NCI-H2107 treated with DMSO at 0.1 percent for 48 hours (cell line): ENCODE results near the gene FOSL1.

Source experiments
- DNase-seq: peaks from one replicate; lab custom pipeline; 2025; ENCODE audit not compliant: unreplicated experiment; lab: John Stamatoyannopoulos, UW

Gene FOSL1

DNA sequence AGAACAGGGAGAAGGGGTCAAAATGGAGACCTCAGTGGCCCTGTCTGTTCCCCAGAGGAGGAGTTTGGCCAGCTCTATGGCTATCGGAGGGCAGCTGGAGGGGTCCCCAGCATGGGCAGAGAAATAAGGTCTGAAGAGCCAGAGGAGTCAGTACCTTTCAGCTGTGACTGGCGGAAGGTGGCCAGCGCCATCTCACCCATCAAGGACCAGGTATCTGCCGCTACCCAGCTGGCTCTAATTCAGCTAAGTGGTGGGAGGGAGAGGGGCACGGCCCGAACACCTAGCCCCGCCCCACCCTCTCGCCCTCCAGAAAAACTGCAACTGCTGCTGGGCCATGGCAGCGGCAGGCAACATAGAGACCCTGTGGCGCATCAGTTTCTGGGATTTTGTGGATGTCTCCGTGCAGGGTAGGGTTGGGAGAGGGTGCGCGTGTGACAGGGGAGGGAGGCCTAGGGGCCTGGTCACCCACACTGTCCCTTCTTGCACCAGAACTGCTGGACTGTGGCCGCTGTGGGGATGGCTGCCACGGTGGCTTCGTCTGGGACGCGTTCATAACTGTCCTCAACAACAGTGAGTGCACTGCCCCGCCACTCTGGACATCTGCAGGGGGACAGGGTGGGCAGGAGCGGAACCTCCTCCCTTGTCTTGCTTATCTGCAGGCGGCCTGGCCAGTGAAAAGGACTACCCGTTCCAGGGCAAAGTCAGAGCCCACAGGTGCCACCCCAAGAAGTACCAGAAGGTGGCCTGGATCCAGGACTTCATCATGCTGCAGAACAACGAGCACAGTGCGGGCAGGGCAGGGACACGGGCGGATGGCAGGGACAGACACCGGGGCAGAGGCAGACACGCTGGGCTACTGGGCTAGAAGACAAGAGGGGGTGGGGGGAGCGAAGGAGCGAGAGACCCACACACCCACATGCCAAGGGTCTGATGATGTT lies 17.8 kb downstream of the FOSL1 start:
- DNase-seq: no peak

DNA sequence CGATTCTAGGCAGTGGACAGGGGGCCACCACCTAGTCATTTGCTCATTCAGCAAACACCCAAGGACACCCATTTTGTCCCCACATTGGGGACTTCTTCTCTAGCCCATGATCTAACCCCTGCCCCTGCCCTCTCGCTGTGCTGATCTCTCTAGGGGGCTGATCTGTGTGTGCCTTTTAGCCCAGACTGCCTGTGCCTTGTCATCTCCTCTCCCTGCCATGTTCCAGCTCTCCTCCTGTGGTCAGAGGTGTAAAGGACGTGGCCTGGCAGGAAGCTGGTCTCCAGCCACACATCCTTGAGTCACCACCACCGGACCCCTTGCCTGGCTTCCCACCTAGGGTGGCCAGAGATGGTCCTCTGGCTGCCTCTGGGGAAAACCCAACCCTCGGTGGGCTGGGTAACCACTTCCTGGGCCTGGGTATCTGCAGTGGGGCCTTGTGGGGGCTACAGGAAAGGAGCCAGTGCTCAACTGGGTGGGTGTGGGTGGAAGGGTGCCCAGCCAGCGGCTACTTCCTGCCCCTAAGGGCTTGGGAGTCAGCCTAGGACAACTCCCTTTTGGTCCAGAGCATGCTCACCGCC lies 19.3 kb downstream of the FOSL1 start:
- DNase-seq: no peak

DNA sequence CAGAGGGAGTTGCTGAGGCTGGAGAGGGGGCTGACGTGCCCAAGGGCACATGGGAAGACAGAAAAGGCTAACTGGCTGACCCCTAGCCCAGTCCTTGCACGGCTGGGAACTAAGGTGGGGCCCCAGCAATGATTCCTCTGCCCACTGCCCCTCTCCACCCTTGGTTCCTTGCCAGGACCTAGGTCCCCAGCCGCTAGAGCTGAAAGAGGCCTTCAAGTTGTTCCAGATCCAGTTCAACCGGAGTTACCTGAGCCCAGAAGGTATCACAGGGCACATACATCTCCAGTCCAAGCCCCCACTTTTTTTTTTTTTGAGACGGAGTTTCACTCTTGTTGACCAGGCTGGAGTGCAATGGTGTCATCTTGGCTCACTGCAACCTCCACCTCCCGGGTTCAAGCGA lies 20.2 kb downstream of the FOSL1 start:
- DNase-seq: no peak

DNA sequence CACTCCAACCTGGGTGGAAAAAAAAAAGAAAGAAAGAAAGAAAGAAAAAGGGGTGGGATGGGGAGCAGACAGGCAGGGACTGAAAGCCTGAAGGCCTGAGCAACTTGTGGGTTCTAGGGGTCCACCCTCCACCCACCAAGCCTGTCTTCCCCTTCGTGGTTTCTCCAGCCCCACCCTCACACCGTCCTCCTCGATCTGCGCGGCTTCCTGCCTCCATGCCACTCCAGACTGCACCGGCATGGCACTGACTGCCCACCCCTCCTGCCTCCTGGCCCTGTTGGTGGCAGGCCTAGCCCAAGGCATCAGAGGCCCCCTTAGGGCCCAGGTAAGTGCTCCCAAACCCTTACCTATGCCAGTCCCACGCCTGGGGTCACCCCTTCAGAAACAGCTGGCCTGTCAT lies 20.6 kb downstream of the FOSL1 start, which contains the start of gene CTSW:
TSS of gene CTSW (plus strand) at position 221 of the 400 bp plus-strand sequence. CDS start at position 239, 18 bp downstream.
- DNase-seq: no peak

DNA sequence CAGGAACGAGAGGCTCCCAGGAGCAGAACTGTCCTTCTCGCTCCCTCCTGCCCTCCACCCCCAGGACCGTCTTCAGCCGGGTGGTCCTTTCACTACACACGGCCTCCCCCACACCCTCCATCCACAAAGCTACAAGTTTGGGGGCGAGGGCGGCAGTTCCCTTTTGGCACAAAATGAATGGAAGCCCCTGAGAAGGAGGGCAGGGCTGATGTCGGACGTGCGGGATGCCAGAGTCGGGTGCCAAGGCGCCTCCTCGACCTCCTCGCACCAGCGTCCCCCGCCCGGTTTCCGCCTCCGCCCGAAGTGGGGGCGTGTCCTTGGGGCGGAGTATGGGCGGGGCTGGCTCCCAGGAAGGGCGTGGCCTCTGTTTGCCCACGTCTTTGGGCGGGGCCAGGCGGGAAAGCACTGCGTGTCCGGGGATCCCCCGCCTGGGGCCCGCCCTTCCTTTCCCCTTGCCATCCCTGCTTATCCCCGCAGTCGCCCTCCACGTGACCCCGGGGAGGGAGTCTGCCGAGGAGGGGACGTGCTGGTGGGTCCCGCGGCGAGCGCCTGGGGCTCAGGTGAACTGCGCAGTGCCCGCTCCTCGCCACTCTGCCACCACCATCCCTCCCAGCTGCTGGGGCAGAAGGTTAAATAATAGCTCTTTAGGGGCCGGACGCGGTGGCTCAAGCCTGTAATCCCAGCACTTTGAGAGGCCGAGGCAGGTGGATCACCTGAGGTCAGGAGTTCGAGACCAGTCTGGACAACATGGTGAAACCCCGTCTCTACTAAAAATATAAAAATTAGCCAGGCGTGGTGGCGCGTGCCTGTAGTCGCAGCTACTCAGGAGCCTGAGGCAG lies 26.7 kb downstream of the FOSL1 start:
- DNase-seq: peak; percentile 30

DNA sequence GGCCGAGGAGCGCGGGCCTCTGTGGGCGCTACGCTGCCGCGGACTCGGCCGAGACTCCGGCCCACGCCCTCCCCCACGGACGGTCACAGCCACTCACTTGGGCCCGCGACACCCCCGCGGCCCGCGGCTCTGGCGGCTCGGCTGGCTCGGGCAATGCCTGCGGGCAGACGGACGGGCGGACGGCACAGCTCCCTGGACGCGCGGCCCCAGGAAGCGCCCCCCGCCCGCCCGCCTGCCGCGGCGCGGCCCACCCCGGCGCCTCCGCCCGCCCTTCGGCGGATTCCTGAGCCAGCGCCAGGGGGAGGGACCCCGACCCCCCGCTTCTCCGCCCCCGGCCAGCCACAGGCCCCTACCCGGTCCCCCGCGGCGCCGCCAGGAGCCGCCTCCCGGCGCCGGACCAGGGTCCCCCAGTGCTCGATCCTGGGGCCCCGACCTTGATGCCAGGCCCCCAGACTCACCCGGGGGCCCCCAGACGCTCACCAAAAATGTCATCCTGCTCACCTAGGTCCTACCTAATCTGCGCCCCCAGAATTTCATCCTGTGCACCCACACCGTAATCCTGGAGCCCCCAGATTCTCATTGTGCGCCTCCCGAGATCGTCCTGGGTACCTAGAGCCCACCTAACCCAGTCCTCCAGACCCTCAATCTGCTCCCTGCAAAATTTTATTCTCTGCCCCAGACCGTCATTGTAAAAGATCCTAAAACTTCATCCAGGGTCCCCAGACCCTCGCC lies 27.4 kb downstream of the FOSL1 start, which contains the start of gene EFEMP2:
TSS of gene EFEMP2 (minus strand) at position 215 of the 732 bp plus-strand sequence. CDS start 446 bp downstream, outside the sequence.
- DNase-seq: no peak

DNA sequence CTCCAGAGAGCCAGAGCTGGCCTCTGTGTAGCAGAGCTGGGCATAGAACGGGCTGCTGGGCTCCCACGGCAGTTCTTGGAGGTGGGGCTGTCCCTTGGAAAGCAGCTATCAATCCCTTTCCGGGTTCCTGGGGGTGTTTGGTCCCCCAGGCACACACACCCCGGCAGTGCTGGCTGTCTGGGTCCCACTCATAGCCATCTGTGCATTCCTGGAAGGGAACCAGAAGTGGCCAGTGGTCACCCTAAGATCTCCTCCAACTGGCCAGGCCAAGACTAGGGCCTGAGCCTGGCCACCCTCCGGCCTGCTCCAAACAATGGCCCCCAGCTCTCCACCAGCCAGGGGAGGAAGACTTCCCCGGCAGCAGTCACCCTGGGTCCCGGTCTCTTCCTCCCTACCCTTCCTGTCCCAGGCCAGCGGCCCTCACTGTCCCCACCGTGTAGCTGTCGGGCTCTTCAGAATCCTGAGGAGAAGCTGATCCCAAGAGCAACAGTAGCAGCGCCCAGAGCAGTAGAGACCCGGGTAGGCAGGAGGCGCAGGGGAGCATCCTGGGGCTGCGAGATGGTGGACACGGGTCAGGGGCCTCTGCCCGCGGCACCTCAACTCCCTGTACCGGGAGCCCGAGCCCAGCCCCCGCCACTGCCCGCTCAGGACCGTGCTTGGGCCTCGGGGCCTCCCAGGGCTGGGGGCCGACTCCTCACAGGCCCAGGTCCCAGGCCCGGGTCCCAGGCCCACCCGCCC lies 28.2 kb downstream of the FOSL1 start:
- no peak for DNase-seq

DNA sequence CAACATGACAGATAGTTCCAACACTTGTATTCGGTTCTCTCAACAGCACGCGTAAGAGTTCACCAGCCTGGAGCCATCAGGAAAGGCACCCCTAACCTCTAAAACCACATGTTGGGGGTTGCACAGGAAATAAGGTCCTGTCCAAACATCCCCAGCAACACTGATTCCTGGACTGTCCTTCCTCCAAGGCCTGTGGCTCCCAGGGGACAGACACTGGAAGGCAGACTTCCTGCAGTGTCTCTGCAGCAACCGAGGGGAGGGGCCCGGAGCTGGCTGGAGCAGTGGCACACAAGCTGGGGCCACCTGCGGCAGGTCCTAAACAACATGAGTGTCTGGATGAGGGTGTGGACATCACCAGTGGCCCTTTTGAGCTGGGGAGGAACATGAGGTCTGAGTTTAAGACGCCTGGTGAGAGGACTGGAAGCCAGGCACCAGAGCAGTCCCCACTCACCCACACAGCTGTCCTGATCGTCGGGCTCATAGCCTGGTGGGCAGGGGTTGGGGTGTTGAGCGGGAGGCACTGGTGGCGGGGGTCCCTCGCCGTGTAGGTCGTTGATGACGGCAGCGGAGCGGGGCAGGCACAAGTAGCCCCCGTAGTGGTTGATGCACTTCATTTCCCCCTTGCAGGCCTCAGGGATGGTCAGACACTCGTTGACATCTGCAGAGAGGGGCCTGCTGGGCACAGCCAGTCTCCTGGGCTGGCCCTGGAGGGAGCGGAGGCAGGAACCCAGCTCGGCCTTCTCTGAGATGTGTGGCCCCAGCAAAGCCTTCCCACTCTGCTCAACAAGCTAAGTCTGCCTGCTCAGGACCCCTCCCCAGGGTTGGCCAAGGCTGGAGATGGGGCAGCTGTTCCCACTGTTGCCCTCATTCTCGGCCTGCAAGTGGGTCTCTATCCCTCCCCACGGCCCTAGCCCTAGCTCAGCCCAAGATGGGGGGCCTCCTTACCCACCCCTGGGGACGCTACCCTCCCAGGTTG lies 29.2 kb downstream of the FOSL1 start:
- no peak for DNase-seq

DNA sequence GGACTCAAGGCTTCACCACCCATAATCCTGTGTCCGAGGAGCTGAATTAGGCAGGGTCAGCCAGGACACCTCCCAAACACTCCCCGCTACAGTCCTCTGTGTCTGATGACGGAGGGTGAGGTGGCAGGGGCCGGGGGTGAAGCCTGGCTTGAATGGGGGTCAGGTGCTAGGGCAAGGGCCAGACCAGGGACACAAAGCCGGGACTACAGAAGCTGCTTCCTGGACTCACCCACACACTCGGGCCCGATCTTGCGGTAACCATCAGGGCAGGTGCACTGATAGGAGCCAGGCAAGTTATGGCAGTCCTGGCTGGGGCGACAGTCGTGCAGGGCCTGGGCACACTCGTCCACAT lies 29.9 kb downstream of the FOSL1 start:
- no peak for DNase-seq

DNA sequence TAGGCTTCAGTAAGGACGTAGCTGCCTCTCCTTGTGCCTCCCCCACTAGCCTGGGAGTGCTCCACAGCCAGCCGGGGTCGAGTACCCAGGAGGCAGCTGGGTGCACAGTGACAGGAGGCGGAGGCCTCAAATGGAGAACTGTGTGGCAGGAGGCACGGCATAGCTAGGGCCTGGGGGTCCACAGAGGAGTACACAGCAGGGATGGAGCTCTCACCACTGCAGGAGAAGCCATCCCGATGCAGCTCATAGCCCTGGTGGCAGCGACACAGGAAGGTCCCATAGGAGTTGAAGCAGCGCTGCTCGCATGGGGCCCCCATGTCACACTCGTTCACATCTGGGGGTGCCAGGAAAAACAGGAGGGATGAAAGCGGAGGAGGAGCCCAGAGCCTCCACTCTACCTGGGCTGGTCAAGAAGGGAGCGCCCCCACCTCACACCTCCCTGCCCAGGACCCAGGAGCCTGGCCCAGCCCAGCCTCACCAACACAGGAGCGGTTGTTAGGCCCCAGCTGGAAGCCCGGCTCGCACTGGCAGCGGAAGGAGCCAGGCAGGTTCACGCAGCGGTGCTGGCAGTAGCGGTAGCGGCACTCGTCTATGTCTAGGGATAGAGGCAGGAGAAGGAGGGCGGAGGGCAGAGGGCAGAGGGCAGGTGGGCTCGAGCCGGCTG lies 30.4 kb downstream of the FOSL1 start:
- no peak for DNase-seq

DNA sequence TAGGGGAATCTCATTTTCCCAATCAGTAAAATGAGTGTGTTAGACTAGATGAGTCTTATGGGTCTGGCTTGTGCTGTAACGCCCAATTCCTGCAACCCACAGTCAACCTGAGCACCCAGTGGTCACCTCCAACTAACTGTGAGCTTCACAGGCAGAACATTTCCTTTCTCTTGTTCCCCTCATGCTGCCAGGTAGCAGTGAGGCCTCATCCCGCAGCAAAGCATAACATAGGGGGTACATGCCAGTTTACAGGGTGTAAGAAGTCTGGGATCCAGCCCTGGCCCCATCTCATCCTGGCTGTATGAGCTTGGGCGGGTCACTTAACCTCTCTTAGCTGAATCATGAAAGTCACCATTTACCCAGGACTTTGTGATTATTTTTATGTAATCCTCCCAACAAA lies 31.3 kb downstream of the FOSL1 start:
- DNase-seq: no peak

DNA sequence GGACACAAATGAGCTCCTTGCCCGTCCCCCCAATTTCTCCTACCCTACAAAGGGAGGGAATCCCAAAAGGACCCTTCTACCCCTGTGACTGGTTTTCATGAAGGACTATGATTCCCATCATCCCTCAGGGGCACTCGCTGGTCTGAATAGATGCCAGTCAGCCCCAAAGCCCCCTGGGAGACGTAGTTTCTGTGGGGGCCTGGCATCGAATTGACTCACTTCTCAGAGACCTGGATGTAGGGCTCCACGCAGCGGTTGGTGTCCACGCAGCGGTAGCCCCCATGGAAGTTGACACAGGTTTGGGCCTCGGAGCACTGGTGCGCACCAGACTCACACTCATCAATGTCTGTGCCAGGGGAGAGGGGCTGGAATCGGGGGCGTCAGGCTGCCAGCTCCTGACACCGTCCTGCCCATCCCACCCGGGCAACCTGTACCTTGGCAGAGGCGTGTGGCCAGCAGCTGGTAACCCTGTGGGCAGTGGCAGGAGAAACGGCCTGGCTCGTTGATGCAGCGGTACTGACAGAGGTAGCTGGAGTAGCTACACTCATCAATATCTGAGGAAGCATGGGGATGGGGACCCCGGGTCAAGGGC lies 32.0 kb downstream of the FOSL1 start:
- no peak for DNase-seq

DNA sequence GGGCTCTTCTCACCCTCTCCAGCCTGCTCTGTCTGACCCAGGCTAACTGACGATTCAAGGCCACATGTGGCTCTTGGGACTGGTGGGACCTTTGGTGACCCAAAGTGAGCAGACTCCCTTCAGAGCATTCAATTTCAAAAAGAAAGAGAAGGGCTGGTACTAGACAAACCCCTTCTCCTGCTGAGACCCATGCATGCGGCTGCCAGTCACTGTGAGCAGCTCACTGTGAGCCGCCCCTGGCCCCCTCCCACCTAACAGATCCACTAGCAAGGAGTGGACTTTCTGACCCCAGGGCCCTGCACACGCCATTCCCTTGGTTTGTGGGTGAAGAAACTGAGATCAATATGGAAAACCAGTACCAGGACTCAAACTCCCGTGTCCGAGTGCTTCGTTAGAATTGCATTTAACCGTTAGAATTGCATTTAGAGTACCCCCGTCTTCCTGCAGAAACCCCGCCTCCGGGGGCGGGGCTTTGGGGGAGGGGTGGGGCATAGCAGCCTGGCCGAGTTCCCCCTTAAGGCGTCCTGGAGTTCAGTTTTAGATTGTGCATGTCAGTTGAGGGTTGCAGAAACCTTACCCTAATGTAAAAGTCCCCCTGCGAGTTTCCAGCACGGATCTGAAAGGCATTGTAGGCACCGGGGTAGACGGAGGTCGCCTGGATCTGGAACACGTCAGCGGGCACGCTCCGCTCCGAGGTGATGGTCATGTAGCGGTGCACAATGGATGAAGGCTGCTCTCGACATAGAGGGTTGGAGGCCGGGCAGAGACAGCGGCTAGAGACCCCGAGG lies 32.7 kb downstream of the FOSL1 start:
- no peak for DNase-seq

DNA sequence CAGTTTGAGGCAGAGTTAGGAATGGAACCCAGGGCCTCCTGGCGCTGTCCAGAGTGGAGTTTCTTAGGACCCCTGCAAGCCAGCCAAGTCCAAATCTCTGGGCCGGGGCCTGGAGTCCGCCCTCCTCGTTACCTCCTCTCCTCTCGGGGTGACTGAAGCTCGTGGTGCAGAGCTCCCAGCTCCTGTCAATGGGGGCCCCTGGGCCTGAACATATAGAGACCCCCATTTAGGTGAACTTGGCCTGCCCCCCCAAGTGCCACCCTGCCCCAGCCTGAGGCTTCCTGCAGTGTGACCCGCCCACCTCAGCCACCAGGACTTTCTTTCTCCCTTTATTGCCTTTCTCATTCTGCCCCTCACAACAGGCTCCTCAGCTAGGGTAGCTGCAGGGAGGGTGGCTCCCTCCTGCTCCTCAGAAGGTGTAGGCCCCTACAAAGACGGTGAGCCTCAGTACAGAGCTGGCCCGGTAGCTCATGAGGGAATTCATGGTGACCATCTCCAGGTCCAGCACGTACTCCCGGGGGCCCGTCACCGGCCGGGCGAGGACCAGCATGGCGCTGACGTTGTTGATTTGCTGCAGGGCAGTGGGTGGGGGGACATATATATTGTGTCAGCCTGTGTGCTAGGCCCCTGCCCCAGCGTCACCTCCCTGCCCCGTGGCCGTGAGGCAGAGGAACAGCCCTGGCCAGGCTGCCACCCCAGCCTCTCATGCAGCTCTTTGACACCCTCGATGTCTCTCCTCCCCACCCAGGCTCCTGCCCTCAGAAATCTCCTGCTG lies 33.5 kb downstream of the FOSL1 start:
- DNase-seq: no peak

DNA sequence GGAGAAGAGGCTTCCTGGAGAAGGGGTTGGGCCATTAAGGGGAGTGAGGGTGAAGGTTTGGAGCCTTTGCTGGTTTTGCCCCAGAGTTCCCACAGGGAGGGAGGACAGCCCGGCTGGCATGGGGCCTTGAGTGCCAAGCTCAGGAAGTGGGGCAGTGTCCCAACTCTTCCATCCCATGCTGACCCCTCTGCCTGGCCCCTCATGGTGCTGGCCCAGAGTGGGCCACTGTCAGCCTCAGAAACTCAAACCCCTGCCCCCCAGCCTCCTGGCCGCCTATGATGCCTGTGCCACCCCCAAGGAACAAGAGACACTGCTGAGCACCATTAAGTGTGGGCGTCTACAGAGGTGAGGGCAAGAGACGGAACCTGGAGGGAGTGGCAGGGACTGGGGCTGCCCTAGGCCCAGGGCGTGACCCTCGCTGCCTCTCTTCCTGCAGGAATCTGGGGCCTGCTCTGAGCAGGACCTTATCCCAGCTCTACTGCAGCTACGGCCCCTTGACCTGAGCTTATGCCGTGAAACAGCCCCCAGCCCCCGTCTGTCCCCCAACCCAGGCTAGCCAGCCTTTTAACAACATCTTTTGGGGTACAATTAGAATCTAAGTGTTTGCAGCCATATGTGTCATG lies 34.5 kb downstream of the FOSL1 start:
- DNase-seq: no peak
